Measurements from ENCODE around the gene LRRTM4. TPM values are rescaled to one million over a fixed set of nuclear protein-coding genes. Genes with fewer than 3 reads are reported as not detected.

The LRRTM4 gene
- total RNA-seq, 1 experiment from 2014 or later, result 9.4 TPM

- TF ChIP-seq GTF2I (CRISPR knock-in tag; conservative IDR thresholded peaks at IDR 0.05), result no peak
- no peak for TF ChIP-seq NFATC4 (CRISPR knock-in tag; IDR thresholded peaks at IDR 0.05)
- no peak for TF ChIP-seq USF2 (CRISPR knock-in tag; IDR thresholded peaks at IDR 0.05)
- TF ChIP-seq ZNF281 (CRISPR knock-in tag; IDR thresholded peaks at IDR 0.05), result no peak
- TF ChIP-seq FOXP1 (CRISPR knock-in tag; IDR thresholded peaks at IDR 0.05; ENCODE audit: borderline replicate concordance), result no peak
- TF ChIP-seq CTCF (IDR thresholded peaks at IDR 0.05), result no peak
- TF ChIP-seq ATF2 (CRISPR knock-in tag; IDR thresholded peaks at IDR 0.05; ENCODE audit: borderline replicate concordance, low read depth), result no peak
- TF ChIP-seq CDX4 (CRISPR knock-in tag; IDR thresholded peaks at IDR 0.05; ENCODE audit: borderline replicate concordance), result no peak
Observed at GRCh38 chr2:77005522-77005921, 516.7 kb downstream of the LRRTM4 start (continued).

- ChIA-PET CTCF (no interaction called here), POLR2A (no interaction called here)
- no peak for DNase-seq (ENCODE audit: low spot score)
- Mint-ChIP-seq H3K9me3 (peaks cover 8% of the 10 kb centered on the region), H3K27me3 (ENCODE audit: low read depth) (no peaks in the 10 kb centered on the region), H3K36me3 (peaks cover 7% of the 10 kb centered on the region), H3K4me1 (peaks cover 32% of the 10 kb centered on the region), H3K4me3 (no peak overlapping the region), H3K27ac (no peak overlapping the region)
- TF ChIP-seq ZBTB43 (CRISPR knock-in tag; IDR thresholded peaks at IDR 0.05), result no peak
- TF ChIP-seq SMAD4 (CRISPR knock-in tag; IDR thresholded peaks at IDR 0.05), result no peak
- TF ChIP-seq FOXK1 (CRISPR knock-in tag; IDR thresholded peaks at IDR 0.05), result no peak
- ATAC-seq, result no peak
Observed at GRCh38 chr2:77001895-77002294, 520.3 kb downstream of the LRRTM4 start.

GRCh38 chr2:76998704-76999103 is 523.5 kb downstream of the LRRTM4 start:
- CTCF ChIA-PET, result no interaction called here
- no peak for TF ChIP-seq SP1 (CRISPR knock-in tag; conservative IDR thresholded peaks at IDR 0.05)
- no peak for TF ChIP-seq MYBL2 (CRISPR knock-in tag; IDR thresholded peaks at IDR 0.05)
- no peak for TF ChIP-seq RORB (CRISPR knock-in tag; IDR thresholded peaks at IDR 0.05)
- TF ChIP-seq FOXJ3 (CRISPR knock-in tag; IDR thresholded peaks at IDR 0.05; ENCODE audit: borderline replicate concordance), result no peak
- TF ChIP-seq ZNF138 (CRISPR knock-in tag; conservative IDR thresholded peaks at IDR 0.05), result no peak
- TF ChIP-seq ERG (CRISPR knock-in tag; IDR thresholded peaks at IDR 0.05), result no peak
- TF ChIP-seq RELA (CRISPR knock-in tag; IDR thresholded peaks at IDR 0.05; ENCODE audit: borderline replicate concordance), result no peak
- TF ChIP-seq ZNF416 (CRISPR knock-in tag; IDR thresholded peaks at IDR 0.05), result no peak
- no peak for TF ChIP-seq USF1 (CRISPR knock-in tag; IDR thresholded peaks at IDR 0.05)
- TF ChIP-seq CREB1 (CRISPR knock-in tag; IDR thresholded peaks at IDR 0.05), result no peak
- no peak for TF ChIP-seq ZNF219 (CRISPR knock-in tag; IDR thresholded peaks at IDR 0.05; ENCODE audit: borderline replicate concordance)
- TF ChIP-seq MLX (CRISPR knock-in tag; IDR thresholded peaks at IDR 0.05), result no peak

More at GRCh38 chr2:76998704-76999103, 523.5 kb downstream of the LRRTM4 start:
- Mint-ChIP-seq H3K9me3 (peaks cover 5% of the 10 kb centered on the region), H3K27me3 (ENCODE audit: low read depth) (no peaks in the 10 kb centered on the region), H3K4me3 (no peak overlapping the region), H3K36me3 (peaks cover 5% of the 10 kb centered on the region), H3K27ac (no peak overlapping the region), H3K4me1 (peaks cover 17% of the 10 kb centered on the region)
- no peak for DNase-seq (ENCODE audit: low spot score)
- no peak for ATAC-seq
- POLR2A ChIA-PET, result no interaction called here

All from WTC11 (cell line).